IPS-15b (cell line): ENCODE results near the gene TMEM165.

Experiments
- H3K27me3 ChIP-seq: one replicate; pipeline ENCODE4 v1.6.1; 2013; ENCODE audit warnings: low read length; ENCODE audit not compliant: control insufficient read depth, insufficient read depth
- H3K36me3 ChIP-seq: one replicate; pipeline ENCODE4 v1.6.1; 2013; ENCODE audit warnings: low read length; ENCODE audit not compliant: control insufficient read depth, insufficient read depth
- H3K4me1 ChIP-seq: one replicate; pipeline ENCODE4 v1.6.1; 2013; ENCODE audit warnings: mild to moderate bottlenecking, low read length; ENCODE audit not compliant: control insufficient read depth, insufficient read depth
- H3K4me3 ChIP-seq: one replicate; pipeline ENCODE4 v1.5.1; 2013; ENCODE audit warnings: low read depth, low read length
- H3K9ac ChIP-seq: one replicate; pipeline ENCODE4 v1.6.1; 2013; ENCODE audit warnings: low read depth, mild to moderate bottlenecking, low read length
- H3K9me3 ChIP-seq: one replicate; pipeline ENCODE4 v1.6.1; 2013; ENCODE audit warnings: mild to moderate bottlenecking, low read length; ENCODE audit not compliant: control insufficient read depth, insufficient read depth

Gene TMEM165

DNA sequence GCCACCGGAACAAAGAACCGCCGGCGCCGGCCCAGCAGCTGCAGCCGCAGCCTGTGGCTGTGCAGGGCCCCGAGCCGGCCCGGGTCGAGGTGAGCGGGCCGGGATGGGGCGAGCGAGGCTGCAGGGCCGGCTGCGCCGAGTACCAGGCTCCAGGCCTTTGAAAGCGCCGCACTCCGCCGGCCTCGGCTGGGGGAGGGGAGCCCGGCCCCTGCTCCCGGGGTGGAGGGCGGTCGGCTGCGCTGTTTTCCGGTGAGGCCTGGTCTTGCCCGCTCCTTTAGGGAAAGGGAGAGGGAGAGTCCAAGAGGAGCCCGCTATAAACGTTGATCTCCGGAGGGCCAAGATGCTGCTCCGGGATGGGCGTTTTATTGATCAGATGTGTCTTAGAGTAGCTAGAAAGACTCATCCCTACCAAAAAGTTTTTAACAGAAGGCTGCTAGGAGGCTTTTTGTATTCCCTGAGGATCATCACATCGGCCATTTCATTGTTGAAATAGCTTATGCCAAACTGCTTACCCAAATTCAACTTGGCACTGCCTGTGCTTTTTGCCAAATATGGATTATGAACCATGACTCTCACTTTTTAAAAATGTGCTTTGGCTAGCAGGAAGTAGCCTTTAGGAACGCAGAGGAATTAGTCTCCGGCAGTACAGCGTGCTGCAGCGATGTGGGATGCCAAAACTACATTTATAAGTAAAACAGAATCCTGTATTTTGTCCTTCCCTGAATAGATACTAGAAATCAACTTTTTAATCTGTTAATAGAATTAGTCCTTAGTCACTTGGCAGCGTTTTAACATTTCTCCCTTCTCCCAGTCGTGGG is 760 bp downstream of the TMEM165 start:
- Histone ChIP-seq H3K4me1 (peaks cover 4% of the 10 kb centered on the region), H3K4me3 (peak overlapping the region; percentile 98), H3K36me3 (peaks cover 2% of the 10 kb centered on the region), H3K27me3 (no peaks in the 10 kb centered on the region), H3K9ac (peak overlapping the region; percentile 82), H3K9me3 (no peaks in the 10 kb centered on the region)

DNA sequence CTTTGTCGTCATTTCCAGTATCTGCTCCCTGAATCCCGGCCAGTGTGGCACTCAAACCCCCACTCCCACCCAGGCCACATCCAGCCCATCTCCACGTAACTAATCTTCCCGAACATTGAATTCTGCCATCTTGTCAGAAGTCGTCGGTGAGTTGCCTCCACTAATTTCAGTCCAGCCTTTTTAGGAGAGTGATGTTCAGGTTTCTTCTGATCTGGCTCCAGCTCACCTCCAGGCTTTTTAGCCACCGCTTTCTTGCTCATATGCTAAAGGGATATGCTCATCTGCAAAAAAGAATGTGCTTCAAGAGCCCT is 1.3 kb downstream of the TMEM165 start:
- Histone ChIP-seq H3K4me1 (peaks cover 4% of the 10 kb centered on the region), H3K36me3 (peaks cover 2% of the 10 kb centered on the region), H3K9ac (peak overlapping the region; percentile 82), H3K9me3 (no peaks in the 10 kb centered on the region), H3K4me3 (peak overlapping the region; percentile 98), H3K27me3 (no peaks in the 10 kb centered on the region)

DNA sequence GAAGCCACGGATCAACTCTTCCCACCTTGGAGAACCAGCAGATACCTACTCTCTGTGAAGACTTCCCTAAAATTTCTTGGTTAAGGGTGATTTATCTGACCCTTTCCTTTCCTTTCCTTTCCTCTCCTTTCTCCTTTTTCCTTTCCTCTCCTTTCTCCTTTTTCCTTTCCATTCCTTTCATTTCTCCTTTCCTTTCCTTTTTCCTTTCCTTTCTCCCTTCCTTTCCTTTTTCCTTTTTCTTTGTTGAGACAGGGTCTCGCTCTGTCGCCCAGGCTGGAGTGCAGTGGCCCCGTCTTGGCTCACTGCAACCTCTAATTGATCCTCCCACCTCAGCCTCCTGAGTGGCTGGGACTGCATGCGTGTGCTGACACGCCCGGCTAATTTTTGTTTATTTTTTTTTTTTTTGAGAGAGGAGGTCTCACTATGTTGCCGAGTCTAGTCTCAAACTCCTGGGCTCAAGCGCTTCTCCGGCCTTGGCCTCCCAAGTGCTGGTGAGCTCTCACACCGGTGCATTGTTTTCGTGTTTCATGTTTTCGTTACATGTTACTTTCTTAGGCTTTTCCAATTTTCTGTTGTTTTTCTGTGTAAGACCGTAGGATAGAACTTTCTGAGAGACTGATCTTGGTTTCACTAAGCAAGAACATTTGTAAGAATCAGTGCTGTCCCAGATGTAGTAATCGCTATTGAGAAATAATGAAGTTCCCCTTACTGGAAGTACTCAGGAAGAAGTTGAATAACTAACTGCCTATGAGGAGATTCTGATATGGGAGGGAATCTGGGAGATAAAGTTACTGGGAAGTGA is 2.0 kb downstream of the TMEM165 start:
- Histone ChIP-seq H3K27me3 (no peaks in the 10 kb centered on the region), H3K4me1 (peaks cover 4% of the 10 kb centered on the region), H3K36me3 (peaks cover 2% of the 10 kb centered on the region), H3K9ac (peak overlapping the region; percentile 82), H3K9me3 (no peaks in the 10 kb centered on the region), H3K4me3 (peak overlapping the region; percentile 98)

GRCh38 chr4:55398461-55398860 is 2.7 kb downstream of the TMEM165 start:
- peaks cover 4% of the 10 kb centered on the region for H3K4me1 ChIP-seq

GRCh38 chr4:55398966-55399365 is 3.2 kb downstream of the TMEM165 start:
- Histone ChIP-seq H3K27me3 (no peaks in the 10 kb centered on the region), H3K4me1 (peaks cover 4% of the 10 kb centered on the region), H3K9me3 (no peaks in the 10 kb centered on the region), H3K9ac (no peak overlapping the region), H3K36me3 (peaks cover 2% of the 10 kb centered on the region), H3K4me3 (peak overlapping the region; percentile 98)

More at GRCh38 chr4:55398461-55398860, 2.7 kb downstream of the TMEM165 start:
- Histone ChIP-seq H3K4me3 (peak overlapping the region; percentile 98), H3K9ac (peak overlapping the region; percentile 82), H3K9me3 (no peaks in the 10 kb centered on the region), H3K36me3 (peaks cover 2% of the 10 kb centered on the region), H3K27me3 (no peaks in the 10 kb centered on the region)

GRCh38 chr4:55399581-55399980 is 3.8 kb downstream of the TMEM165 start:
- peaks cover 4% of the 10 kb centered on the region for H3K4me1 ChIP-seq
- H3K27me3 ChIP-seq = no peaks in the 10 kb centered on the region
- no peak overlapping the region for H3K9ac ChIP-seq
- no peaks in the 10 kb centered on the region for H3K9me3 ChIP-seq
- peak overlapping the region; percentile 98 for H3K4me3 ChIP-seq
- H3K36me3 ChIP-seq = peaks cover 2% of the 10 kb centered on the region

GRCh38 chr4:55405073-55405472 is 9.3 kb downstream of the TMEM165 start:
- no peaks in the 10 kb centered on the region for H3K27me3 ChIP-seq
- H3K36me3 ChIP-seq = no peaks in the 10 kb centered on the region
- no peak overlapping the region for H3K9ac ChIP-seq
- H3K4me1 ChIP-seq = peaks cover 4% of the 10 kb centered on the region
- no peaks in the 10 kb centered on the region for H3K9me3 ChIP-seq
- no peak overlapping the region for H3K4me3 ChIP-seq

GRCh38 chr4:55406545-55406944 is 10.8 kb downstream of the TMEM165 start:
- Histone ChIP-seq H3K9me3 (no peaks in the 10 kb centered on the region), H3K36me3 (peaks cover 1% of the 10 kb centered on the region), H3K27me3 (no peaks in the 10 kb centered on the region), H3K9ac (no peak overlapping the region), H3K4me3 (no peak overlapping the region), H3K4me1 (peaks cover 4% of the 10 kb centered on the region)

DNA sequence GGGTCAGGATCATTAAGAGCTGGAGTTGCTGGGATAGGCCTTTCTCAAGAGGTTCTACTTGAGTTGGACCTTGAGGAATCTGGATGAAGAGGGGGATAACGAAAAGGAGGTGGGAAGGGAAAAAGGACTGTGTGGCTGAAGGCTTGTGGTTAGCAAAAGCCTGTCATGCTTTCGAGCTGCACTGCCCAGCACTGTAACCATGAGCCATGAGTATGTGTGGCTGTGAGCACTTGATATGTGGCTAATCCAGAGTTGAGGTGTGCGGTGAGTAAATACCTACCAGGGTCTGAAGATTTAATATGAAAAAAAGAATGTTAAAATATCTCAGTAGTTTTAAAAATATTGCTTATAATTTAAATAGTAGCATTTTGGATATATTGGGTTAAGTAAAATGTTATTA is 11.4 kb downstream of the TMEM165 start:
- no peak overlapping the region for H3K9ac ChIP-seq
- peaks cover 4% of the 10 kb centered on the region for H3K4me1 ChIP-seq
- H3K9me3 ChIP-seq = no peaks in the 10 kb centered on the region
- H3K27me3 ChIP-seq = no peaks in the 10 kb centered on the region
- peaks cover 5% of the 10 kb centered on the region for H3K36me3 ChIP-seq
- H3K4me3 ChIP-seq = no peak overlapping the region

DNA sequence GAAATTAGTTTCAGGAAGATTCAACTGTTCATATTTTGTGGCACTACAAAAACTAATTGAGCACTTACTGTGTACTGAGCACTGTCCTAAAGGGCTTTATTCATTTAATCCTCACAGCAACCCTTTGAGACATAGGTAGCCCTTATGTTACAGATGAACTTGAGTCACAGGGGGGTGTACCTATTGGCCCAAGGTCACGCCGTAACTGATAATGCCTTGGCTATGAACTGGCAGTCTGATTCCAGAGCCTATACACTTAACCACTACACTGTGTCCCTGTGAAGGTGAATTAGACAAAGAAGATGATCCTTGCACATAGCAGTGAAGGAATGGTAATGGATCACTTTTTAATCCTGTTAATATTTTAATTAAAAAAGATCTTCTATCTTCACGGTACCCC is 12.0 kb downstream of the TMEM165 start:
- Histone ChIP-seq H3K4me3 (no peak overlapping the region), H3K9me3 (no peaks in the 10 kb centered on the region), H3K4me1 (peaks cover 4% of the 10 kb centered on the region), H3K9ac (no peak overlapping the region), H3K27me3 (no peaks in the 10 kb centered on the region), H3K36me3 (peaks cover 5% of the 10 kb centered on the region)

GRCh38 chr4:55409468-55410171 is 13.9 kb downstream of the TMEM165 start:
- Histone ChIP-seq H3K9me3 (no peaks in the 10 kb centered on the region), H3K4me1 (peaks cover 4% of the 10 kb centered on the region), H3K9ac (peak overlapping the region; percentile 16), H3K4me3 (no peak overlapping the region), H3K36me3 (peaks cover 5% of the 10 kb centered on the region), H3K27me3 (no peaks in the 10 kb centered on the region)
